ENCODE results near the gene CATSPERE. TPM values are rescaled to one million over a fixed set of nuclear protein-coding genes. Genes with fewer than 3 reads are reported as not detected.

CATSPERE gene
- total RNA-seq, 2 experiments from 2014 or later = 0.20 to 0.58 TPM

DNA sequence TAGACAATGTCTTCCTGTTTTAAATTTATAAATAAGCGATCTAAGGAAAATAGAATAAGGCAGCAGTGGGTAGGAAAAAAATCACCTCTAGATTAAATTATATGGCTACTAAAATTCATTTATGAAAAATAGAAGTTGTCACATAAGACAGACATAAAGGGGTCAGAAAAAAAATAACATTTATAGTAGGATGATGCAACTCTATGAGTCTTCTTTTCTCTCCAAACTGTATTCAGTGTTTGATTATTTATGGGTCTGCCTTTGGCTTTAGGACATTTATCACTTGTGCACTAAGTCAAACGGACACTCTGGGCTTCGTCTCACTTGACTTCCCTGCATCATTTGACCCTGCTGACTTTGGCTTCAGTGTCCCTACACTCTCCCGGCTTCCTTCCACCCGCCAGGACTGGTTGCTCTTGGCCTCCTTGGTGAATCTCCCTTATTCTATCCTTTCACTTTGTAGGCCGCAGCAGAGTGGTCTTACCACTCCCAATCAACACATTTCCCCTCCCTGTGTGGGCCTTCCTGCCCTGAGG, 144.8 kb downstream of the CATSPERE start:
- DNase-seq (no peak), ATAC-seq (no peak)
- TF ChIP-seq, protein P1, sequence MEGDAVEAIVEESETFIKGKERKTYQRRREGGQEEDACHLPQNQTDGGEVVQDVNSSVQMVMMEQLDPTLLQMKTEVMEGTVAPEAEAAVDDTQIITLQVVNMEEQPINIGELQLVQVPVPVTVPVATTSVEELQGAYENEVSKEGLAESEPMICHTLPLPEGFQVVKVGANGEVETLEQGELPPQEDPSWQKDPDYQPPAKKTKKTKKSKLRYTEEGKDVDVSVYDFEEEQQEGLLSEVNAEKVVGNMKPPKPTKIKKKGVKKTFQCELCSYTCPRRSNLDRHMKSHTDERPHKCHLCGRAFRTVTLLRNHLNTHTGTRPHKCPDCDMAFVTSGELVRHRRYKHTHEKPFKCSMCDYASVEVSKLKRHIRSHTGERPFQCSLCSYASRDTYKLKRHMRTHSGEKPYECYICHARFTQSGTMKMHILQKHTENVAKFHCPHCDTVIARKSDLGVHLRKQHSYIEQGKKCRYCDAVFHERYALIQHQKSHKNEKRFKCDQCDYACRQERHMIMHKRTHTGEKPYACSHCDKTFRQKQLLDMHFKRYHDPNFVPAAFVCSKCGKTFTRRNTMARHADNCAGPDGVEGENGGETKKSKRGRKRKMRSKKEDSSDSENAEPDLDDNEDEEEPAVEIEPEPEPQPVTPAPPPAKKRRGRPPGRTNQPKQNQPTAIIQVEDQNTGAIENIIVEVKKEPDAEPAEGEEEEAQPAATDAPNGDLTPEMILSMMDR (IDR thresholded peaks at IDR 0.05) = no peak
- Mint-ChIP-seq H3K4me1 (ENCODE audit: low read depth) (no peaks in the 10 kb centered on the region), H3K36me3 (ENCODE audit: low read depth) (no peaks in the 10 kb centered on the region), H3K4me3 (no peak overlapping the region), H3K9me3 (no peaks in the 10 kb centered on the region), H3K27ac (no peak overlapping the region), H3K27me3 (peaks cover 6% of the 10 kb centered on the region)
- ChIA-PET POLR2A (interaction anchor here (0.6 kb wide), 1 partner anchor 172 kb away, joined by 3 read pairs; no protein-coding TSS in a partner anchor), CTCF (interaction anchor here (1.2 to 4.2 kb wide), 6 partner anchors 12 to 195 kb away, joined by 3 to 100 read pairs (median 10); no protein-coding TSS in a partner anchor)
- intact Hi-C loops (cut with micrococcal nuclease) = no loop called here

DNA sequence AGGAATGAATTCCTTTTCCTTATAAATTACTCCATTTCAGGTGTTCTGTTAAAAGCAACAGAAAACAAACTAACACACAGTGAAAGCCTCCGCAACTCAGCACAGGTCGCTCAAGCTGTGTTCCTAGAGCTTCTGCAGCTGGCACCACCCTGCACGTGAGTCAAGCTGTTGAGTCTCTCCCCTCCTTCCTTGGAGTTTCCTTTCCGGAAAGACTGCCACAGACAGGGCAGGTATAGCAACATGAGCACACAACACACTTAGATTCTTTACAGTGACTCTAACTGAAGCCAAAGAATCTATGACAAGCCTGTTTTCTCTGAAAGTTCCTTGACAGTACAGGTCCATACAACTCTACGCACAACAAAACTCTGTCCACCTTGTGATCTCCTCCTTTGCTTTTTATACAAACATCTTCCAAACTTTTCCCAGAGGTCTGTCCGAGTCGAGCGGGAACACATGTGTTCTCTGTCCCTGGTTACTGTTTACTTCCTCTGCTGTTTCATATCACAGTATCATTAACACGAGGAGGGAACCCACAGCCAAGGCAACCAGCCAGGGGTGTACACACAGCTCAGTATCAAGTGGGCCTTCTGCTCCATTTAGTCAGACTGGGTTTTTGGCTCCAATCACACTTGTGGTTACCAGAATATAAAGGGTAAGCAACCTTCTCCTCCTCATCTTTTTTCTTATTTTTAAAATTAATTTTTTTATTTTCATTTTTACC, 153.2 kb downstream of the CATSPERE start:
- Mint-ChIP-seq H3K27me3 (no peaks in the 10 kb centered on the region), H3K36me3 (ENCODE audit: low read depth) (no peaks in the 10 kb centered on the region)

DNA sequence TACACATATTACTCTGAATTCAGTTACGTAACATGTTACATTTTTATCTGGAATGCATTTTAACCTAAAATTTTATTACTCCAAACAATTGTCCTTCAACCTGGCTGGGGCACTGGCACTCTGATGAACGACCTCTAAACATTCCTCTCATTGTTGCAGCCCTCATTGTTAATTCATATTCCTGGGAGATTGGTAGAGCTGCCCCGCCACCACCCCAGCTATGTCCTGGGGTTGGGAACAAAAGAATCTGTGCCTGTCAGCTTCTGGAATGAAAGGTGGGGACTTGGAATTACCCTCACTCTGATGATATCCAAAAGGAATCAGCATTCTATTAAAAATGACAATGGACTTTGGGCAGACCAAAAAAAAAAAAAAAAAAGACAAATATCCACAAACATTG, 153.8 kb downstream of the CATSPERE start:
- Mint-ChIP-seq H3K4me3 (no peak overlapping the region), H3K9me3 (no peaks in the 10 kb centered on the region), H3K36me3 (ENCODE audit: low read depth) (no peaks in the 10 kb centered on the region), H3K4me1 (ENCODE audit: low read depth) (no peaks in the 10 kb centered on the region), H3K27ac (no peak overlapping the region), H3K27me3 (no peaks in the 10 kb centered on the region)
- ATAC-seq (no peak), DNase-seq (no peak)
- TF ChIP-seq, protein P1 (IDR thresholded peaks at IDR 0.05) = no peak
- intact Hi-C loops (cut with micrococcal nuclease) = no loop called here
- ChIA-PET POLR2A (no interaction called here), CTCF (interaction anchor here (1.7 kb wide), 2 partner anchors 11 to 186 kb away, joined by 5 to 6 read pairs; no protein-coding TSS in a partner anchor)

More for the DNA sequence above, 153.2 kb downstream of the CATSPERE start:
- ChIA-PET POLR2A (no interaction called here), CTCF (interaction anchor here (1.7 kb wide), 1 partner anchor 10 kb away, joined by 5 read pairs; no protein-coding TSS in a partner anchor)
- no peaks in the 10 kb centered on the region for H3K9me3 Mint-ChIP-seq
- DNase-seq (no peak), ATAC-seq (no peak)
- no peak overlapping the region for H3K4me3 Mint-ChIP-seq
- TF ChIP-seq, protein P1 (IDR thresholded peaks at IDR 0.05) = no peak
- H3K27ac Mint-ChIP-seq = no peak overlapping the region
- intact Hi-C loops (cut with micrococcal nuclease) = no loop called here
- H3K4me1 Mint-ChIP-seq (ENCODE audit: low read depth) = no peaks in the 10 kb centered on the region

DNA sequence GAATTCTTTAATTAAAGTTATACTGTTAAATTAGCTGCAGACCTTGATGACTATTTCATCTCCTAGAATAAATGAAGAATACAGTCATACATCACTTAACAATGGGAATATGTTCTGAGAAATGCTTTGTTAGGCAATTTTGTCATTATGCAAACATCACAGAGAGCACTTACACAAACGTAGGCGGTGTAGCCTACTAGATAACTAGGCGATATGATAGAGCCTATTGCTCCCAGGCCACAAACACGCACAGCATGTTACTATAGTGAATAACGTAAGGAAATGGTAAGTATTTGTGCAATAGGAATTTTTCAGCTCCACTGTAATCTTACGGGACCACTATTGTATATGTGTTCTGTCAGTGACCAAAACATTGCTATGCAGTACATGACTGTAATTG, 154.2 kb downstream of the CATSPERE start:
- intact Hi-C loops (cut with micrococcal nuclease) = no loop called here
- TF ChIP-seq, protein P1 (IDR thresholded peaks at IDR 0.05) = no peak

DNA sequence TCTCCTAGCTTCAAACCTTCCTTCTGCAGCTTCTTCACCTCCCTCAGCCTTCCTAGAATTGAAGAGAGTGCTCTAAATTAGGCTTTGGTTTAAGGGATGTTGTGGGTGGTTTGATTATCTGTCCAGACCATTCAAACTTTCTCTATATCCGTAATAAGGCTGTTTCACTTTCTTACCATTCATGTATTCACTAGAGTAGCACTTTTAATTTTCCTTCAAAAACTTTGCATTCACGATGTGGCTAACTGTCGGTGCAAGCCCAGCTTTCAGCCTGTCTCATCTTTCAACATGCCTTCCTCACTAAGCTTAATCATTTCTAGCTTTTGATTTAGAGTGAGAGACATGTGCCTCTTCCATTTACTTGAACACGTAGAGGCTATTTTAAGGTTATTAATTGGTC, 165.6 kb downstream of the CATSPERE start:
- ChIA-PET POLR2A (no interaction called here), CTCF (no interaction called here)
- no peaks in the 10 kb centered on the region for H3K4me1 Mint-ChIP-seq (ENCODE audit: low read depth)
- TF ChIP-seq, protein P1 (IDR thresholded peaks at IDR 0.05) = no peak
- DNase-seq = no peak
- intact Hi-C loops (cut with micrococcal nuclease) = no loop called here
- no peak overlapping the region for H3K27ac Mint-ChIP-seq
- no peaks in the 10 kb centered on the region for H3K36me3 Mint-ChIP-seq (ENCODE audit: low read depth)
- H3K4me3 Mint-ChIP-seq = no peak overlapping the region
- peaks cover 2% of the 10 kb centered on the region for H3K27me3 Mint-ChIP-seq
- H3K9me3 Mint-ChIP-seq = no peaks in the 10 kb centered on the region
- no peak for ATAC-seq

More for the DNA sequence above, 154.2 kb downstream of the CATSPERE start:
- no peak for DNase-seq
- ChIA-PET CTCF (interaction anchor here (1.7 kb wide), 1 partner anchor 186 kb away, joined by 6 read pairs; no protein-coding TSS in a partner anchor), POLR2A (no interaction called here)
- Mint-ChIP-seq H3K4me3 (no peak overlapping the region), H3K9me3 (no peaks in the 10 kb centered on the region), H3K36me3 (ENCODE audit: low read depth) (no peaks in the 10 kb centered on the region), H3K27me3 (no peaks in the 10 kb centered on the region), H3K27ac (no peak overlapping the region), H3K4me1 (ENCODE audit: low read depth) (no peaks in the 10 kb centered on the region)
- ATAC-seq = no peak

Measured in activated CD8-positive, alpha-beta T cell treated with anti-CD3 and anti-CD28 coated beads for 36 hours (primary cell).